GM08714 (cell line): ENCODE results near the gene DIP2C.

Experiments
- H3K4me3 ChIP-seq: fragments of 200-500 bp; sonication (Bioruptor generic); 2 replicates; pipeline ENCODE4 v1.5.1; 2014; ENCODE audit warnings: mild to moderate bottlenecking, low read length, inconsistent platforms
- ZNF274 ChIP-seq: IDR thresholded peaks from 2 replicates; pipeline ENCODE4 v1.6.1; 2012; ENCODE audit warnings: mild to moderate bottlenecking, low read depth, low read length

Gene DIP2C

GRCh38 chr10:581776-582330, 107.6 kb downstream of the DIP2C start:
- TF ChIP-seq ZNF274: no peak
- no peak overlapping the region for H3K4me3 ChIP-seq

DNA sequence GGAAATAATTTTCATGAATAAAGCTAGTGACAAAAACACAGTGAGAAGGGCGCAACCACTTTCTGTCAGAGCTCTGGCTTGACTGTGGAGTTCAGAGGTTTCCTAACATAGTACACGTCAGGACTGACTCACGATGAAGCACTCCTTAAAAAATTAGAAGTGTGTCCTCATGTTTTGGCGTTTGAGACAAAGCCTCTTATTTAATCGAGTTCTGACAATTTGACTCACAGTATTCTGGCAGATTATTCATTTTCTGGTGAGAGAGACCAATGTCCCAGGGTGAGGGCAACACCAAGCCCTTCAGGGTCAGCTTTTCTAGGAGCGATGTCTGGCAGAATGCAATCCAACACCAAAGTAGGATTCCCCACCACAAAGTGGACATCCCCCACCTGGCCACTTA, 108.7 kb downstream of the DIP2C start:
- TF ChIP-seq ZNF274: no peak
- H3K4me3 ChIP-seq: no peak overlapping the region

DNA sequence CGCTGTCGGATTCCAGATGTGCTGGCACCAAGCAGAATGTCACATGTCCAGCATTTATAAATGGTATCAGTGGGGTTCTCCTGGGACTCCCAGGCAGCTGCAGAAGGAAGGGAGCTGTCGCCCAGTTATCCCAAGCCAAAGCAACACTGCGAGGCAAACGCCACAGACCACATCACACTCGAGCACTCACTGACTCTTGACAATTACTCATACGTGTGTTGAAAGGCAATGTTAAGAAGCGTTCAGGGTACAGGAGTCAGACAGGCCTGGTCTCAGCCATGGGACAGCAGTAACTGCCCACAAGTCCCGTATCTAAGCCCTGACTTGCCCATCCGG, 113.4 kb downstream of the DIP2C start:
- H3K4me3 ChIP-seq: no peak overlapping the region
- TF ChIP-seq ZNF274: no peak

GRCh38 chr10:575402-576129, 113.9 kb downstream of the DIP2C start:
- no peak for TF ChIP-seq ZNF274
- no peak overlapping the region for H3K4me3 ChIP-seq

- TF ChIP-seq ZNF274: no peak
- no peak overlapping the region for H3K4me3 ChIP-seq
Measured at GRCh38 chr10:572696-573095, 116.8 kb downstream of the DIP2C start.

- H3K4me3 ChIP-seq: no peak overlapping the region
- no peak for TF ChIP-seq ZNF274
Measured at GRCh38 chr10:571688-572451, 117.6 kb downstream of the DIP2C start.

GRCh38 chr10:571166-571565, 118.3 kb downstream of the DIP2C start:
- no peak overlapping the region for H3K4me3 ChIP-seq
- TF ChIP-seq ZNF274: no peak

- H3K4me3 ChIP-seq: no peak overlapping the region
- TF ChIP-seq ZNF274: no peak
Measured at GRCh38 chr10:570628-571163, 118.8 kb downstream of the DIP2C start.

- H3K4me3 ChIP-seq: no peak overlapping the region
- no peak for TF ChIP-seq ZNF274
Measured at GRCh38 chr10:569961-570627, 119.4 kb downstream of the DIP2C start.

GRCh38 chr10:568848-569247, 120.6 kb downstream of the DIP2C start:
- no peak for TF ChIP-seq ZNF274
- H3K4me3 ChIP-seq: no peak overlapping the region

- no peak overlapping the region for H3K4me3 ChIP-seq
- no peak for TF ChIP-seq ZNF274
Measured at GRCh38 chr10:567869-568268, 121.6 kb downstream of the DIP2C start.

DNA sequence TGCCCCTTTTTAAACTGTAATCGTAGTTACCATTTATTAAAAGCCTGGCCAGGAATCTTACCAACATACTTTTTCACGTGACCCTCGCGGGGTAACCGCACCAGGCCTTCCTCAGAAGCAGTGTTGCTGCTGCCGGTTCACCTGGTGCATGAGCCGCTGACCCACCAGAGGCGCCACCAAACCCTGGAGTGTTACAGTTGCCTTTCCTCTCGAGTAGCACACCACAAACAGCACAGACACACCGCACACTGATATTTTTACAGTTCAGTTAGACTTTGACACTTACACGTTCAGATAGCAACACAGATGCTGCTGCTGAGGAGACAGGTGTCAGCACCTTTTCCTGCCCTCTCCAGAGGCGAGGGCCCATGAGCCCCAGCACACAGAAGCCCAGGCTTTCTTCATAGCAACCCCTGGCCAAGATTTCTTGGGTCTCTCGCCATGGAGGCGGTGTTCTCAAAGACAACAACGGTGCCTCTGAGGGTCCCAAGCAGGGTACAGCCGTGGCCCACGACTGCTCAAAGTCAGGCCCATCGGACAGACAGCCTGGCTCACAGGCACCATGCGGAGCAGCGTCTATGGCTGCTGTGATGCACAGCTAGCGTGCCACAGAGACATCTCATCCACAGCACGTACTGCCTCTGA, 123.1 kb downstream of the DIP2C start:
- H3K4me3 ChIP-seq: no peak overlapping the region
- no peak for TF ChIP-seq ZNF274

DNA sequence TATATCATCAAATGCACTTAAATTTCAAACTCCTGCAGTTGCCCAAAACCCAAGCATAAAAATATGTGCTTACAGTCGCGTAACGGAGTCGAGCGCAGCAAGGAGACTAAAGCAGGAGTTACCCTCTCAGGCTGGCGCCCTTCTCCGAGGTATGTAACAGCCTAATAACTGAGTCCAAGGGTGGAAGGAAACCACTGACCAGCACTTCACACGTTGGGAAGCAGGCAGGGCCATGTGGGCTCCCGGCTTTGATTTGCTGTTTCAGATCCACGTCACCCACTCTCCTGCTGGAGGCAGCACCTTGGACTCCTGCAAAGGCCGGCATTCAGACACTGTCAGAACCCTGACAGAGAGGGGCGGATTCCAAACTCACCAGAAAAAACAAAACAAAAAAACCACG, 123.8 kb downstream of the DIP2C start:
- no peak overlapping the region for H3K4me3 ChIP-seq
- no peak for TF ChIP-seq ZNF274

DNA sequence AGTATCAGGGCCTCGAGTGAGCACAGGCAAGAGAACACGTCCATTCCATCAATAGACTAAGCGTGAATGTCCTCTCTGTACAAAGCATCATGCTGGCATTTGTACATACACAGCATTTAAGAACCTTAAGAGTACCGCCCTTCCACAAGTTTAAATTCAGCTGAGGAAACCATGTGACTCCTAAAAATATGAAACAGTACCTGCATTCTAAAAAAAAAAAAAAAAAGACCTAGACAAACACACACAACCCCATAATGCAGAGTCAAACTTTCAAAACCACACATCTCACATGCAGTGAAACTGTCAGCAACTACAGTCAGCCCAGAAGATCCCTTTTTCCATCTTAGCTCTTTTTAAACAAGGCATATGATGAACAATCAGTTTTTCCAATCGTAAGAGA, 124.3 kb downstream of the DIP2C start:
- TF ChIP-seq ZNF274: no peak
- no peak overlapping the region for H3K4me3 ChIP-seq

DNA sequence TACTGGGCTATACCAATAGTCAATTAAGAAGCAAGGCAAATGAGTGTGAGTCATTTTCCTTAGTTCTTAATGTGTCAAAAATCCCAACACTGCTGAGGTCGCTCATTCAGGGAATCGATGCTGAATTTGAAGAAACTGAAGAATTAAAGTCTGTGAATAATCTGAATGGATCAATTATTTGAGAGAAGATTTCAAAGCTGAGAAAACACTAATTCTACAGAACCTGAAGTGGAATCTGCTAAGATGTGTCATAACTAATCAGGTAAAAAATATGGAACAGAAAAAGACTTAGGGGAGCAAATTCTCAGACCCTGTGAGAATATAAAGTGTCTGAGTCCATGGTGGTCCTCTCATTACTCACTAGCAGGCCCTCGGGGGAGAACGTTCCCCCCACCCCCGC, 125.6 kb downstream of the DIP2C start:
- no peak overlapping the region for H3K4me3 ChIP-seq
- no peak for TF ChIP-seq ZNF274
